Gastroesophageal sphincter (tissue), 4 donors: Measurements from ENCODE around the gene RAET1G. TPM values are rescaled to one million over a fixed set of nuclear protein-coding genes. Genes with fewer than 3 reads are reported as not detected.

Source experiments
- ATAC-seq: fragments of 150-250 bp; one replicate; pipeline ENCODE4 v1.9.1; 2016; ENCODE audit warnings: mild to moderate bottlenecking, moderate library complexity
- H3K27ac ChIP-seq, 4 donors: fragments of 200-600 bp; sonication (generic) in 3 of 4; 1 replicate in 3 of 4; 2 replicates in 1 of 4; pipeline ENCODE4 v1.5.1; 2016 to 2019
- H3K27me3 ChIP-seq: fragments of 200-600 bp; sonication (generic); one replicate; pipeline ENCODE4 v1.5.1; 2019
- H3K36me3 ChIP-seq, 2 donors: fragments of 200-600 bp; sonication (generic); one replicate each; pipeline ENCODE4 v1.5.1; 2019; ENCODE audit warnings: control low read depth in 1 of 2
- H3K4me1 ChIP-seq, 3 donors: fragments of 200-600 bp; sonication (generic); 1 replicate in 2 of 3; 2 replicates in 1 of 3; pipeline ENCODE4 v1.5.1; 2016 to 2019; ENCODE audit warnings: control low read depth in 2 of 3
- H3K4me3 ChIP-seq, 2 donors: fragments of 200-600 bp; sonication (generic); one replicate each; pipeline ENCODE4 v1.5.1; 2019; ENCODE audit warnings: mild to moderate bottlenecking in 1 of 2, moderate library complexity in 1 of 2
- H3K9me3 ChIP-seq, 3 donors: fragments of 200-600 bp; sonication (generic); one replicate each; pipeline ENCODE4 v1.5.1; 2017 to 2019; ENCODE audit warnings: control low read depth in 2 of 3
- EP300 ChIP-seq: sonication (generic); formaldehyde crosslinking; IDR thresholded peaks from one replicate; pipeline ENCODE4 v1.6.1; 2017; ENCODE audit warnings: antibody characterized with exemption, mild to moderate bottlenecking
- POLR2A ChIP-seq, 2 donors: fragments of 450-650 bp; IDR thresholded peaks; one replicate each; pipeline ENCODE4 v1.6.1; 2017; ENCODE audit warnings: antibody characterized with exemption in 2 of 2, mild to moderate bottlenecking in 2 of 2, moderate library complexity in 1 of 2
- POLR2AphosphoS5 ChIP-seq: sonication (generic); formaldehyde crosslinking; IDR thresholded peaks from one replicate; pipeline ENCODE4 v1.6.1; 2017; ENCODE audit warnings: antibody characterized with exemption
- WGBS, 2 donors: methylation state at CpG; one replicate each; pipeline ENCODE4 v1.1.5; 2018; ENCODE audit warnings: low coverage in 1 of 2; 5-methylcytosine and 5-hydroxymethylcytosine counted together
- total RNA-seq, 4 donors: library from RNA; depleted of rRNA; stranded (reverse); fragments of >200 nt; gene quantifications; one replicate each; pipeline ENCODE4 v1.1.0, GENCODE V29; 2016
- TF ChIP-seq, protein P1 (sequence below), 4 experiments: fragments of 200-600 bp in 2 of 4; fragments of 450-650 bp in 2 of 4; sonication (generic) in 1 of 4; IDR thresholded peaks; one replicate each; pipeline ENCODE4 v1.5.1; 2017 to 2019; ENCODE audit warnings: antibody characterized with exemption in 4 of 4, mild to moderate bottlenecking in 2 of 4, moderate library complexity in 2 of 4

Gene RAET1G
- total RNA-seq, 4 donors from 2014 or later = 1.4 TPM; not detected in 3

DNA sequence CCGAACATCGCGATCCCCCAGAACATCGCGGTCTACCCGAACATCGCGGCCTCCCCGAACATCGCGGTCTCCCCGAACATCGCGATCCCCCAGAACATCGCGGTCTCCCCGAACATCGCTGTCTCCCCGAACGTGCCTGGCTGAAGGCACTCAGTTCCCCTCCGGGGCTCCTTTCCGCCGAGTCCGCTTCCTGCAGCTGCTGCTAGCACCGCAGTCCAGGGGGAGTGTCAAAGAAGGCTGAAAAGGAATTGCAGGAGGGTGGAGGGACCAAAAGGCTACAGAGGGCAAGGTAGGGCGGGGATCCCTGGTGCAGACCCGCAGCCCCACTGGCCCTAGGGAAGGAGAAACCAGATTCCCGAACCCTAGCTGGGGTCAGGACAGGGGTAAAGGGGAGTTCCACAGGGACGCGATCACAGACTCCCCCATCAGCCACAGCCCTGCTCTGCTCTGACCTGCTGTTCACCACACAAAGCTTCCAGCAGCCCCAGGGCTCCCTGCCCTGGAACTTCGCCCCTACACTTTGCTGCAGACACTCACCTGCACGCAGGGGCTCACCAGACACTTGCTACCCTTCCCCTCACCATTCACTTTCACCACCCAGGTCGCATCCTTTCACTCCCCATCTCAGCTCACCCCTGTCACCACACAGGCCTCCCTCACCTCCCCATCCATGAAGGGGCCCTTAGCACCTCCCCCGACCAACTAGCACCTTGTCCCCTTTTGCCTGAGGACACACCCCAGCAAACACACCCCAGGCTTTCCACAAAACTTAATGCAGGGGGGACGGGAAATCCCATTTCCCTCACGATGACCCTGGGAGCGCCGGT lies 42.5 kb upstream of the RAET1G start:
- no peaks in the 10 kb centered on the region for H3K36me3 ChIP-seq
- no peak overlapping the region for H3K27ac ChIP-seq
- H3K4me3 ChIP-seq = peak overlapping the region in 1 of 2 donors; percentile 51
- ATAC-seq = no peak
- no peaks in the 10 kb centered on the region for H3K9me3 ChIP-seq
- H3K4me1 ChIP-seq = peaks cover 0 to 26% (median 17%) of the 10 kb centered on the region in 3 donors
- WGBS, 2 donors = 18 to 20% methylated on average over 1 to 5 of the region's 38 CpGs
- peaks cover 100% of the 10 kb centered on the region for H3K27me3 ChIP-seq
- no peak for TF ChIP-seq POLR2A (IDR thresholded peaks at IDR 0.05)
- TF ChIP-seq, protein P1, sequence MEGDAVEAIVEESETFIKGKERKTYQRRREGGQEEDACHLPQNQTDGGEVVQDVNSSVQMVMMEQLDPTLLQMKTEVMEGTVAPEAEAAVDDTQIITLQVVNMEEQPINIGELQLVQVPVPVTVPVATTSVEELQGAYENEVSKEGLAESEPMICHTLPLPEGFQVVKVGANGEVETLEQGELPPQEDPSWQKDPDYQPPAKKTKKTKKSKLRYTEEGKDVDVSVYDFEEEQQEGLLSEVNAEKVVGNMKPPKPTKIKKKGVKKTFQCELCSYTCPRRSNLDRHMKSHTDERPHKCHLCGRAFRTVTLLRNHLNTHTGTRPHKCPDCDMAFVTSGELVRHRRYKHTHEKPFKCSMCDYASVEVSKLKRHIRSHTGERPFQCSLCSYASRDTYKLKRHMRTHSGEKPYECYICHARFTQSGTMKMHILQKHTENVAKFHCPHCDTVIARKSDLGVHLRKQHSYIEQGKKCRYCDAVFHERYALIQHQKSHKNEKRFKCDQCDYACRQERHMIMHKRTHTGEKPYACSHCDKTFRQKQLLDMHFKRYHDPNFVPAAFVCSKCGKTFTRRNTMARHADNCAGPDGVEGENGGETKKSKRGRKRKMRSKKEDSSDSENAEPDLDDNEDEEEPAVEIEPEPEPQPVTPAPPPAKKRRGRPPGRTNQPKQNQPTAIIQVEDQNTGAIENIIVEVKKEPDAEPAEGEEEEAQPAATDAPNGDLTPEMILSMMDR (IDR thresholded peaks at IDR 0.05) = no peak
- no peak for TF ChIP-seq EP300
- TF ChIP-seq POLR2AphosphoS5 = no peak

- WGBS, 2 donors = 0% methylated on average over 5 to 10 of the region's 103 CpGs
- Histone ChIP-seq H3K9me3 (no peaks in the 10 kb centered on the region), H3K4me3 (peak overlapping the region; percentile 1 to 51), H3K4me1 (peaks cover 0 to 26% (median 17%) of the 10 kb centered on the region in 3 donors), H3K27ac (no peak overlapping the region), H3K36me3 (no peaks in the 10 kb centered on the region), H3K27me3 (peaks cover 100% of the 10 kb centered on the region)
- no peak for ATAC-seq
- no peak for TF ChIP-seq POLR2A (IDR thresholded peaks at IDR 0.05)
- TF ChIP-seq, protein P1 (IDR thresholded peaks at IDR 0.05) = no peak
- no peak for TF ChIP-seq POLR2AphosphoS5
- TF ChIP-seq EP300 = no peak
These were observed 41.6 kb upstream of the RAET1G start for GRCh38 chr6:149964308-149965193.

GRCh38 chr6:149963462-149964307 lies 40.8 kb upstream of the RAET1G start, which contains the start of gene ULBP1:
TSS of gene ULBP1 (plus strand) at chr6:149963943. CDS start at chr6:149964050, 107 bp downstream.
- peak; percentile 90 for ATAC-seq
- H3K27me3 ChIP-seq = peaks cover 99% of the 10 kb centered on the region
- 0 to 11% methylated on average over 4 to 15 of the region's 69 CpGs for WGBS, 2 donors

GRCh38 chr6:149963212-149963461 lies 40.2 kb upstream of the RAET1G start:
- WGBS, 2 donors = 37% methylated on average over 6 of the region's 8 CpGs; no CpG with 5 or more reads in 1 of the 2 donors
- H3K27me3 ChIP-seq = peaks cover 97% of the 10 kb centered on the region
- peaks cover 0 to 26% (median 17%) of the 10 kb centered on the region in 3 donors for H3K4me1 ChIP-seq

More at GRCh38 chr6:149963462-149964307, 40.8 kb upstream of the RAET1G start, which contains the start of gene ULBP1:
- peaks cover 0 to 26% (median 17%) of the 10 kb centered on the region in 3 donors for H3K4me1 ChIP-seq
- no peaks in the 10 kb centered on the region for H3K36me3 ChIP-seq
- no peak within 1 kb of the TSS for H3K27ac ChIP-seq
- no peaks in the 10 kb centered on the region for H3K9me3 ChIP-seq
- TF ChIP-seq EP300 = no peak
- peak; percentile 63 for TF ChIP-seq POLR2AphosphoS5
- TF ChIP-seq, protein P1 (IDR thresholded peaks at IDR 0.05) = peak in 1 of 4 experiments; percentile 19
- peak within 1 kb of the TSS; percentile 3 to 51 for H3K4me3 ChIP-seq

More at GRCh38 chr6:149963212-149963461, 40.2 kb upstream of the RAET1G start:
- H3K9me3 ChIP-seq = no peaks in the 10 kb centered on the region
- TF ChIP-seq, protein P1 (IDR thresholded peaks at IDR 0.05) = no peak
- TF ChIP-seq POLR2AphosphoS5 = no peak
- TF ChIP-seq EP300 = no peak
- H3K36me3 ChIP-seq = no peaks in the 10 kb centered on the region
- H3K4me3 ChIP-seq = peak overlapping the region in 1 of 2 donors; percentile 51
- H3K27ac ChIP-seq = no peak overlapping the region
- ATAC-seq = no peak
